GM12864 (cell line): Measurements from ENCODE around the gene ATG13.

Source experiments
- DNase-seq: peaks from one replicate; pipeline ENCODE4 v3.0.0-alpha.2; 2011; ENCODE audit warnings: low read depth
- H3K4me3 ChIP-seq: 2 replicates; pipeline ENCODE4 v1.5.1; 2011; ENCODE audit warnings: mild to moderate bottlenecking, low read depth, low read length, control low read depth
- CTCF ChIP-seq: IDR thresholded peaks from 2 replicates; pipeline ENCODE4 v1.5.1; 2011; ENCODE audit warnings: low read depth, mild to moderate bottlenecking, moderate library complexity, low read length, control low read depth, inconsistent platforms; ENCODE audit errors: missing control alignments

The ATG13 gene

GRCh38 chr11:46674463-46675287, 57.3 kb downstream of the ATG13 start:
- no peak overlapping the region for H3K4me3 ChIP-seq
- no peak for TF ChIP-seq CTCF
- DNase-seq: no peak

- DNase-seq: no peak
- no peak for TF ChIP-seq CTCF
- no peak overlapping the region for H3K4me3 ChIP-seq
Observed at GRCh38 chr11:46675288-46675851, 58.0 kb downstream of the ATG13 start.

- no peak for TF ChIP-seq CTCF
- DNase-seq: no peak
- no peak overlapping the region for H3K4me3 ChIP-seq
Observed at GRCh38 chr11:46675949-46676348, 58.6 kb downstream of the ATG13 start.

- no peak for TF ChIP-seq CTCF
- no peak for DNase-seq
- H3K4me3 ChIP-seq: no peak overlapping the region
Observed at GRCh38 chr11:46676436-46677158, 59.2 kb downstream of the ATG13 start.

- H3K4me3 ChIP-seq: no peak overlapping the region
Observed at GRCh38 chr11:46677169-46677568, 59.8 kb downstream of the ATG13 start.

More at GRCh38 chr11:46677169-46677568, 59.8 kb downstream of the ATG13 start:
- TF ChIP-seq CTCF: no peak
- no peak for DNase-seq
